IMR-90 (cell line): ENCODE data around the gene MAEA. TPM values are rescaled to one million over a fixed set of nuclear protein-coding genes. Genes with fewer than 3 reads are reported as not detected.

Source experiments
- ATAC-seq: fragments of 200-7000 bp; cut with Tn5 transposase; 2 replicates; pipeline ENCODE4 v1.9.1; 2020; ENCODE audit warnings: low read depth, mild to moderate bottlenecking, moderate library complexity
- BruUV-seq: library from RNA; stranded (reverse); fragments of 400-500 nt; replicated peaks from 2 replicates; lab custom pipeline; 2021; lab: Mats Ljungman, UMichigan
- CTCF ChIA-PET: fragments of 300-600 bp; formaldehyde crosslinking; extraction: SDS; loops from one replicate; lab custom pipeline; 2021; ENCODE audit warnings: antibody characterized with exemption; lab: Yijun Ruan, JAX
- POLR2A ChIA-PET: fragments of 300-600 bp; sonication (Branson Sonifier 250); formaldehyde crosslinking; loops from one replicate; lab custom pipeline; 2022; ENCODE audit warnings: antibody characterized with exemption; ENCODE audit not compliant: unreplicated experiment; lab: Charles Lee
- DNase-seq: peaks from one replicate; pipeline ENCODE4 v3.0.0; 2013
- H2AFZ ChIP-seq: replicated peaks from 2 replicates; pipeline ENCODE3; 2013; ENCODE audit warnings: low read length, mild to moderate bottlenecking; ENCODE audit not compliant: poor library complexity
- H2AK5ac ChIP-seq: 2 replicates; pipeline ENCODE4 v1.6.1; 2013; ENCODE audit warnings: low read depth, low read length, inconsistent platforms
- H2AK9ac ChIP-seq: replicated peaks from 2 replicates; pipeline ENCODE3; 2013; ENCODE audit warnings: mild to moderate bottlenecking, low read depth, low read length, moderate library complexity; ENCODE audit not compliant: poor library complexity
- H2BK120ac ChIP-seq: 2 replicates; pipeline ENCODE4 v1.6.1; 2013; ENCODE audit warnings: low read depth, low read length, inconsistent platforms
- H2BK15ac ChIP-seq: 3 replicates; pipeline ENCODE4 v1.6.1; 2013; ENCODE audit warnings: low read depth, low read length, inconsistent platforms
- H2BK20ac ChIP-seq: 2 replicates; pipeline ENCODE4 v1.6.1; 2013; ENCODE audit warnings: low read depth, mild to moderate bottlenecking, inconsistent platforms, low read length, moderate library complexity
- H2BK5ac ChIP-seq: 2 replicates; pipeline ENCODE4 v1.6.1; 2013; ENCODE audit warnings: mild to moderate bottlenecking, low read depth, low read length, inconsistent platforms; ENCODE audit not compliant: poor library complexity, severe bottlenecking
- H3K14ac ChIP-seq: replicated peaks from 2 replicates; pipeline ENCODE4 v1.6.1; 2013; ENCODE audit warnings: low read depth, low read length, inconsistent platforms
- H3K18ac ChIP-seq: 2 replicates; pipeline ENCODE4 v1.6.1; 2013; ENCODE audit warnings: low read depth, low read length, control low read depth
- H3K23ac ChIP-seq: 2 replicates; pipeline ENCODE4 v1.6.1; 2013; ENCODE audit warnings: low read depth, low read length, inconsistent platforms
- H3K27ac ChIP-seq: 2 replicates; pipeline ENCODE4 v1.5.1; 2013; ENCODE audit warnings: mild to moderate bottlenecking, control low read depth, low read length; ENCODE audit not compliant: insufficient read depth
- H3K27me3 ChIP-seq: 2 replicates; pipeline ENCODE4 v1.6.1; 2013; ENCODE audit warnings: low read length; ENCODE audit not compliant: control insufficient read depth, insufficient read depth
- H3K36me3 ChIP-seq: 2 replicates; pipeline ENCODE4 v1.6.1; 2013; ENCODE audit warnings: low read length, mixed read lengths; ENCODE audit not compliant: control insufficient read depth, insufficient read depth
- H3K4ac ChIP-seq: 2 replicates; pipeline ENCODE4 v1.6.1; 2013; ENCODE audit warnings: low read depth, low read length, inconsistent platforms
- H3K4me1 ChIP-seq: 2 replicates; pipeline ENCODE4 v1.6.1; 2013; ENCODE audit warnings: low read length, mixed read lengths; ENCODE audit not compliant: control insufficient read depth, insufficient read depth
- H3K4me2 ChIP-seq: 2 replicates; pipeline ENCODE4 v1.6.1; 2013; ENCODE audit warnings: low read depth, mild to moderate bottlenecking, control low read depth, low read length, moderate library complexity
- H3K4me3 ChIP-seq: 2 replicates; pipeline ENCODE4 v1.5.1; 2013; ENCODE audit warnings: low read depth, mild to moderate bottlenecking, control low read depth, low read length, moderate library complexity; ENCODE audit not compliant: insufficient read depth
- H3K56ac ChIP-seq: 2 replicates; pipeline ENCODE4 v1.6.1; 2013; ENCODE audit warnings: low read length, inconsistent platforms; ENCODE audit not compliant: insufficient read depth; ENCODE audit errors: extremely low read depth
- H3K79me1 ChIP-seq, 2 experiments: 2 replicates each; pipeline ENCODE4 v1.6.1; 2013; ENCODE audit warnings: low read length in 2 of 2, inconsistent platforms in 1 of 2, low read depth in 1 of 2
- H3K9ac ChIP-seq: 2 replicates; pipeline ENCODE4 v1.6.1; 2013; ENCODE audit warnings: low read depth, low read length, control low read depth
- H3K9me1 ChIP-seq: 2 replicates; pipeline ENCODE4 v1.6.1; 2013; ENCODE audit warnings: low read length, inconsistent platforms; ENCODE audit not compliant: insufficient read depth
- H3K9me3 ChIP-seq: 2 replicates; pipeline ENCODE4 v1.6.1; 2013; ENCODE audit warnings: low read length; ENCODE audit not compliant: control insufficient read depth, insufficient read depth
- H4K20me1 ChIP-seq: 2 replicates; pipeline ENCODE4 v1.6.1; 2013; ENCODE audit warnings: low read length, inconsistent platforms; ENCODE audit not compliant: insufficient read depth
- H4K5ac ChIP-seq: 2 replicates; pipeline ENCODE4 v1.6.1; 2013; ENCODE audit warnings: mild to moderate bottlenecking, low read depth, low read length, control low read depth
- H4K8ac ChIP-seq, 2 experiments: 2 replicates each; pipeline ENCODE4 v1.6.1; 2013; ENCODE audit warnings: low read depth in 2 of 2, low read length in 2 of 2, control low read depth in 1 of 2, inconsistent platforms in 1 of 2
- H4K91ac ChIP-seq: 2 replicates; pipeline ENCODE4 v1.6.1; 2013; ENCODE audit warnings: low read depth, low read length, inconsistent platforms; ENCODE audit not compliant: insufficient read depth
- BHLHE40 ChIP-seq: fragments of 150-350 bp; IDR thresholded peaks from 2 replicates; pipeline ENCODE4 v1.6.1; 2016; ENCODE audit warnings: mild to moderate bottlenecking, low read depth, low read length
- CEBPB ChIP-seq: IDR thresholded peaks from 2 replicates; pipeline ENCODE4 v1.6.1; 2012; ENCODE audit warnings: low read depth, low read length, improper control_type of control experiment
- CHD1 ChIP-seq: IDR thresholded peaks from 2 replicates; pipeline ENCODE4 v1.6.1; 2012; ENCODE audit warnings: low read depth, low read length, improper control_type of control experiment
- FOS ChIP-seq: fragments of 150-350 bp; IDR thresholded peaks from 2 replicates; pipeline ENCODE4 v1.6.1; 2016; ENCODE audit warnings: low read depth, low read length
- MXI1 ChIP-seq: IDR thresholded peaks from 2 replicates; pipeline ENCODE4 v1.6.1; 2012; ENCODE audit warnings: low read depth, mild to moderate bottlenecking, low read length, moderate library complexity, borderline replicate concordance
- NFE2L2 ChIP-seq: fragments of 150-350 bp; IDR thresholded peaks from 2 replicates; pipeline ENCODE4 v1.6.1; 2016; ENCODE audit warnings: low read depth, mild to moderate bottlenecking, low read length
- POLR2A ChIP-seq: IDR thresholded peaks from 2 replicates; pipeline ENCODE4 v1.6.1; 2012; ENCODE audit warnings: mild to moderate bottlenecking, low read depth, low read length
- RAD21 ChIP-seq: IDR thresholded peaks from 2 replicates; pipeline ENCODE4 v1.6.1; 2012; ENCODE audit warnings: low read length, improper control_type of control experiment
- RCOR1 ChIP-seq: IDR thresholded peaks from 2 replicates; pipeline ENCODE4 v1.6.1; 2012; ENCODE audit warnings: mild to moderate bottlenecking, low read length, improper control_type of control experiment; ENCODE audit not compliant: insufficient replicate concordance
- RFX5 ChIP-seq: IDR thresholded peaks from 2 replicates; pipeline ENCODE4 v1.8.0; 2012; ENCODE audit warnings: low read depth, mild to moderate bottlenecking, low read length, moderate library complexity
- SMC3 ChIP-seq: fragments of 150-350 bp; IDR thresholded peaks from 2 replicates; pipeline ENCODE4 v1.6.1; 2016; ENCODE audit warnings: low read depth, mild to moderate bottlenecking, antibody characterized with exemption, low read length, moderate library complexity
- WGBS, 2 experiments: methylation state at CpG; one replicate each; pipeline versions ENCODE4 v1.1.5 to v1.1.7; 2013; ENCODE audit warnings: missing lambda C conversion rate in 2 of 2; ENCODE audit not compliant: insufficient read length in 1 of 2; ENCODE audit errors: extremely low coverage in 2 of 2; 5-methylcytosine and 5-hydroxymethylcytosine counted together
- dilution Hi-C: fragments of 300-500 bp; cut with HindIII; formaldehyde crosslinking; loops from one replicate; pipeline ENCODE4 v1.14.3; 2018; ENCODE audit warnings: low sequenced_read_pairs; ENCODE audit not compliant: unreplicated experiment
- in situ Hi-C: fragments of 300-500 bp; cut with MboI; formaldehyde crosslinking; loops from 3 replicates; pipeline ENCODE4 v1.14.3; 2019; ENCODE audit warnings: low sequenced_read_pairs, inconsistent platforms, mixed read lengths
- intact Hi-C: fragments of 100-400 bp; cut with micrococcal nuclease; formaldehyde crosslinking; loops from 2 replicates; pipeline ENCODE4 v1.10.0; 2022
- polyA plus RNA-seq, 3 experiments: library from polyadenylated mRNA; depleted of rRNA; stranded (reverse); fragments of >200 nt; gene quantifications; 2 replicates each; pipeline ENCODE4 v1.2.3, GENCODE V29; 2012; ENCODE audit warnings: low replicate concordance in 1 of 3
- total RNA-seq: library from RNA; depleted of rRNA; stranded (reverse); fragments of >200 nt; gene quantifications from 2 replicates; pipeline ENCODE4 v1.2.3, GENCODE V29; 2012
- TF ChIP-seq, protein P1 (sequence below): fragments of 150-350 bp; IDR thresholded peaks from 2 replicates; pipeline ENCODE4 v1.6.1; 2017; ENCODE audit warnings: mild to moderate bottlenecking, antibody characterized with exemption, low read length, low read depth

Gene MAEA
- total and polyA plus RNA-seq, 2 of the 4 experiments (the other 2 are of a cell fraction) = 61.5 to 108 TPM

DNA sequence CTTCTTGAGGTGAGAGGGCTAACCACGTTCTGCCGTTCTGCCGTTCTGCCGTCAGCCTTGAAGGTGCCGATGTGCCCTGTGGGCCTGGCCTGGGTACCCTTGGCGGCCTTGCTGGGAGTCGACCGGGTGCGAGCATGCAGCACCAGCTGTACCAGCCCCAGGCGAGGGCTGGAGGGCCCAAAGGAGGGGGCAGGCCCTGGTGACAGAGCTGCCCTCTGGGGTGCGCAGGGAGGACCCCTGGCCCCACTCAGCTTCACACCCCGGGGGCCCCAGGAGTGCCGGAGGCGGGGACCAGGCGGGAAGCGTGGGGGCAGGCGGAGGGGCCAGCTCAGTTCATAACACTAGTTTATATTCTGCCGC, 79.4 kb downstream of the MAEA start:
- no peak overlapping the region for H4K91ac ChIP-seq
- H3K18ac ChIP-seq = no peak overlapping the region
- H3K4me2 ChIP-seq = no peak overlapping the region
- intact Hi-C loops (loop anchor here (10.0 kb wide), 1 partner anchor 356 kb away; the partner anchor contains the start of genes TACC3 and TMEM129), in situ Hi-C loops (no loop called here), dilution Hi-C loops (no loop called here)
- no peaks in the 10 kb centered on the region for H4K20me1 ChIP-seq
- H4K8ac ChIP-seq = no peak overlapping the region
- no peak overlapping the region for H2AFZ ChIP-seq
- H3K79me1 ChIP-seq = no peaks in the 10 kb centered on the region
- H2AK9ac ChIP-seq = no peak overlapping the region
- no peak for DNase-seq
- POLR2A ChIA-PET = no interaction called here
- no peak overlapping the region for H2AK5ac ChIP-seq
- H3K9ac ChIP-seq = no peak overlapping the region
- no peak overlapping the region for H2BK5ac ChIP-seq
- no TSS peak for BruUV-seq
- TF ChIP-seq CHD1 = no peak
- no peak for TF ChIP-seq CEBPB
- no peak for TF ChIP-seq MXI1
- TF ChIP-seq RAD21 = no peak
- TF ChIP-seq BHLHE40 = no peak
- no peak for TF ChIP-seq SMC3
- TF ChIP-seq FOS = no peak
- TF ChIP-seq RFX5 = no peak
- TF ChIP-seq RCOR1 = no peak
- TF ChIP-seq NFE2L2 = no peak
- no peak for TF ChIP-seq POLR2A
- TF ChIP-seq, protein P1, sequence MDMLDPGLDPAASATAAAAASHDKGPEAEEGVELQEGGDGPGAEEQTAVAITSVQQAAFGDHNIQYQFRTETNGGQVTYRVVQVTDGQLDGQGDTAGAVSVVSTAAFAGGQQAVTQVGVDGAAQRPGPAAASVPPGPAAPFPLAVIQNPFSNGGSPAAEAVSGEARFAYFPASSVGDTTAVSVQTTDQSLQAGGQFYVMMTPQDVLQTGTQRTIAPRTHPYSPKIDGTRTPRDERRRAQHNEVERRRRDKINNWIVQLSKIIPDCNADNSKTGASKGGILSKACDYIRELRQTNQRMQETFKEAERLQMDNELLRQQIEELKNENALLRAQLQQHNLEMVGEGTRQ = no peak
- H3K14ac ChIP-seq = no peak overlapping the region
- H3K9me3 ChIP-seq = no peaks in the 10 kb centered on the region; the same call in 1 of the 2 replicates
- H3K27ac ChIP-seq = no peak overlapping the region
- no peak overlapping the region for H3K4ac ChIP-seq
- H2BK120ac ChIP-seq = no peak overlapping the region
- no peaks in the 10 kb centered on the region for H3K4me1 ChIP-seq
- CTCF ChIA-PET = no interaction called here
- H4K5ac ChIP-seq = no peak overlapping the region
- no peak overlapping the region for H2BK20ac ChIP-seq
- H3K56ac ChIP-seq = no peak overlapping the region
- WGBS, 2 experiments = 92% methylated on average over 6 of the region's 18 CpGs; no CpG with 5 or more reads in 1 of the 2 experiments
- H3K9me1 ChIP-seq = no peaks in the 10 kb centered on the region; the same call in 1 of the 2 replicates
- H3K27me3 ChIP-seq = no peaks in the 10 kb centered on the region
- no peak overlapping the region for H3K4me3 ChIP-seq
- H3K36me3 ChIP-seq = peaks cover 23% of the 10 kb centered on the region
- no peak overlapping the region for H3K23ac ChIP-seq
- ATAC-seq = no peak
- no peak overlapping the region for H2BK15ac ChIP-seq
